Measurements from ENCODE around the gene CCL17.

- TF ChIP-seq CTCF (IDR thresholded peaks at IDR 0.05) = no peak
- no peak for TF ChIP-seq POLR2AphosphoS5 (IDR thresholded peaks at IDR 0.05; ENCODE audit: insufficient read depth in 1 of 2, low read depth in 1 of 2)
- no peak for TF ChIP-seq POLR2A (IDR thresholded peaks at IDR 0.05)
Measured at GRCh38 chr16:57360321-57360935, 44.1 kb upstream of the CCL17 start.

Data from vagina (tissue), 2 donors.